ENCODE data around the gene TRPV3. TPM values are rescaled to one million over a fixed set of nuclear protein-coding genes. Genes with fewer than 3 reads are reported as not detected.
A peak's percentile ranks its signal among the peaks of the same experiment; 100 is the strongest.

Gene TRPV3
- total and polyA plus RNA-seq, 2 experiments from 2014 or later, result 0.15 to 0.69 TPM

GRCh38 chr17:3594976-3595375 is 37.4 kb upstream of the TRPV3 start (continued):
- no peak for TF ChIP-seq ETS1 (IDR thresholded peaks at IDR 0.05)
- no peak for TF ChIP-seq ZNF331 (CRISPR knock-in tag; IDR thresholded peaks at IDR 0.05; ENCODE audit: low read depth)
- no peak for TF ChIP-seq POLR2AphosphoS5 (IDR thresholded peaks at IDR 0.05; ENCODE audit: low read depth)
- TF ChIP-seq STAT1 (IDR thresholded peaks at IDR 0.05; ENCODE audit: unreplicated experiment), result no peak
- no peak for TF ChIP-seq ZNF114 (CRISPR knock-in tag; IDR thresholded peaks at IDR 0.05)
- TF ChIP-seq CREB1 (CRISPR knock-in tag; IDR thresholded peaks at IDR 0.05; ENCODE audit: low read depth), result no peak
- TF ChIP-seq EZH2phosphoT487 (IDR thresholded peaks at IDR 0.05; ENCODE audit: unreplicated experiment), result no peak

- DNase-seq (ENCODE audit: low spot score), result no peak
- ATAC-seq, result no peak
- peak overlapping the region; percentile 73; the same call in 1 of the 2 replicates for H3K27ac Mint-ChIP-seq
- TF ChIP-seq EZH2phosphoT487 (IDR thresholded peaks at IDR 0.05; ENCODE audit: unreplicated experiment) (no peak), POLR2AphosphoS5 (IDR thresholded peaks at IDR 0.05; ENCODE audit: low read depth) (no peak), ETS1 (IDR thresholded peaks at IDR 0.05) (no peak), ZNF331 (CRISPR knock-in tag; IDR thresholded peaks at IDR 0.05; ENCODE audit: low read depth) (no peak), ZNF462 (CRISPR knock-in tag; IDR thresholded peaks at IDR 0.05) (no peak), STAT1 (IDR thresholded peaks at IDR 0.05; ENCODE audit: unreplicated experiment) (no peak), CREB1 (CRISPR knock-in tag; IDR thresholded peaks at IDR 0.05; ENCODE audit: low read depth) (no peak), REST (IDR thresholded peaks at IDR 0.05; ENCODE audit: unreplicated experiment) (no peak)
Observed at GRCh38 chr17:3594051-3594800, 36.6 kb upstream of the TRPV3 start.

More at GRCh38 chr17:3594051-3594800, 36.6 kb upstream of the TRPV3 start:
- Histone ChIP-seq H3K4me3 (no peak overlapping the region), H3K79me2 (replicated peaks; ENCODE audit: insufficient read depth) (no peaks in the 10 kb centered on the region), H3K4me2 (no peak overlapping the region), H4K20me1 (replicated peaks; ENCODE audit: insufficient read depth) (no peaks in the 10 kb centered on the region; the same call in 1 of the 2 replicates), H2AFZ (no peak overlapping the region), H3K4me1 (ENCODE audit: insufficient read depth) (no peaks in the 10 kb centered on the region), H3K27ac (ENCODE audit: low read depth) (no peak overlapping the region), H3K27me3 (ENCODE audit: insufficient read depth) (no peaks in the 10 kb centered on the region), H3K9me2 (ENCODE audit: insufficient read depth) (no peaks in the 10 kb centered on the region), H3K36me3 (ENCODE audit: insufficient read depth) (no peaks in the 10 kb centered on the region), H3F3A (replicated peaks; ENCODE audit: low read depth) (no peaks in the 10 kb centered on the region)
- Mint-ChIP-seq H3K27me3 (ENCODE audit: insufficient read depth, low read depth, poor library complexity) (peaks cover 3% of the 10 kb centered on the region), H3K4me1 (no peaks in the 10 kb centered on the region), H3K4me3 (no peak overlapping the region), H3K36me3 (ENCODE audit: low read depth) (peaks cover 9% of the 10 kb centered on the region), H3K9me3 (no peaks in the 10 kb centered on the region)
